WTC11 (cell line): ENCODE data around the gene ESPN. TPM values are rescaled to one million over a fixed set of nuclear protein-coding genes. Genes with fewer than 3 reads are reported as not detected.

Experiments used
- ATAC-seq: fragments of 200-7000 bp; cut with Tn5 transposase; 2 replicates; pipeline ENCODE4 v1.10.0; 2021; ENCODE audit warnings: mild to moderate bottlenecking, moderate library complexity
- CTCF ChIA-PET: fragments of 300-600 bp; sonication (Branson Sonifier 250); formaldehyde crosslinking; loops from one replicate; lab custom pipeline; 2021; ENCODE audit warnings: antibody characterized with exemption; lab: Charles Lee
- POLR2A ChIA-PET: fragments of 350-600 bp; sonication (Branson Sonifier 250); formaldehyde crosslinking; loops from one replicate; lab custom pipeline; 2021; ENCODE audit warnings: antibody characterized with exemption; lab: Charles Lee
- DNase-seq: peaks from one replicate; pipeline ENCODE4 v3.0.0; 2021; ENCODE audit warnings: low spot score
- H3K27ac Mint-ChIP-seq: 2 replicates; pipeline ENCODE4 v1.8.0; 2021; ENCODE audit warnings: mixed read lengths
- H3K27me3 Mint-ChIP-seq: 2 replicates; pipeline ENCODE4 v1.8.0; 2021; ENCODE audit warnings: low read depth, mild to moderate bottlenecking, moderate library complexity, mixed read lengths
- H3K36me3 Mint-ChIP-seq: 2 replicates; pipeline ENCODE4 v1.8.0; 2021; ENCODE audit warnings: mixed read lengths
- H3K4me1 Mint-ChIP-seq: 2 replicates; pipeline ENCODE4 v1.8.0; 2022; ENCODE audit warnings: mixed read lengths
- H3K4me3 Mint-ChIP-seq: 2 replicates; pipeline ENCODE4 v1.8.0; 2021; ENCODE audit warnings: mild to moderate bottlenecking, moderate library complexity, mixed read lengths
- H3K9me3 Mint-ChIP-seq: 2 replicates; pipeline ENCODE4 v1.8.0; 2021; ENCODE audit warnings: mixed read lengths
- EMX1 ChIP-seq: fragments of 250-450 bp; sonication (Bioruptor Pico); IDR thresholded peaks from 2 replicates; pipeline ENCODE4 v1.8.0; 2021; ENCODE audit warnings: mild to moderate bottlenecking
- ESRRA ChIP-seq: sonication (generic); formaldehyde crosslinking; IDR thresholded peaks from 2 replicates; pipeline ENCODE4 v1.8.1; 2022; ENCODE audit warnings: mild to moderate bottlenecking, missing genetic modification reagents, borderline replicate concordance
- FOXK1 ChIP-seq: sonication (generic); formaldehyde crosslinking; IDR thresholded peaks from 2 replicates; pipeline ENCODE4 v1.8.0; 2022; ENCODE audit warnings: mild to moderate bottlenecking, moderate library complexity, missing genetic modification reagents
- JUN ChIP-seq: sonication (generic); formaldehyde crosslinking; IDR thresholded peaks from 2 replicates; pipeline ENCODE4 v1.8.0; 2023; ENCODE audit warnings: mild to moderate bottlenecking, missing genetic modification reagents
- MYBL2 ChIP-seq: sonication (generic); formaldehyde crosslinking; IDR thresholded peaks from 2 replicates; pipeline ENCODE4 v1.8.1; 2023; ENCODE audit warnings: mild to moderate bottlenecking, moderate library complexity, missing genetic modification reagents
- NFE2L1 ChIP-seq: sonication (generic); formaldehyde crosslinking; IDR thresholded peaks from 2 replicates; pipeline ENCODE4 v1.8.1; 2023; ENCODE audit warnings: missing genetic modification reagents
- PRRX2 ChIP-seq: fragments of 250-450 bp; sonication (Bioruptor Pico); IDR thresholded peaks from 2 replicates; pipeline ENCODE4 v1.8.0; 2021; ENCODE audit warnings: mild to moderate bottlenecking
- TCF7 ChIP-seq: sonication (generic); formaldehyde crosslinking; IDR thresholded peaks from 2 replicates; pipeline ENCODE4 v1.8.0; 2022; ENCODE audit warnings: mild to moderate bottlenecking, low read depth, missing genetic modification reagents, moderate library complexity
- total RNA-seq: library from RNA; stranded (reverse); gene quantifications from 3 replicates; pipeline ENCODE4 v1.2.3, GENCODE V29; 2021
- TF ChIP-seq, protein P1 (sequence below): sonication (generic); formaldehyde crosslinking; conservative IDR thresholded peaks from 2 replicates; pipeline ENCODE4 v1.8.1; 2022; ENCODE audit warnings: mild to moderate bottlenecking, missing genetic modification reagents
- TF ChIP-seq, protein P2 (sequence below): sonication (generic); formaldehyde crosslinking; IDR thresholded peaks from 2 replicates; pipeline ENCODE4 v1.8.1; 2022; ENCODE audit warnings: low read depth, missing genetic modification reagents, borderline replicate concordance
- TF ChIP-seq, protein P3 (sequence below): fragments of 250-450 bp; sonication (Bioruptor Pico); IDR thresholded peaks from 2 replicates; pipeline ENCODE4 v1.9.0; 2021; ENCODE audit warnings: mild to moderate bottlenecking
- TF ChIP-seq, protein P4 (sequence below): sonication (generic); formaldehyde crosslinking; IDR thresholded peaks from 2 replicates; pipeline ENCODE4 v1.8.0; 2022; ENCODE audit warnings: mild to moderate bottlenecking, missing genetic modification reagents
- TF ChIP-seq, protein P5 (sequence below): sonication (generic); formaldehyde crosslinking; IDR thresholded peaks from 2 replicates; pipeline ENCODE4 v1.8.0; 2022; ENCODE audit warnings: mild to moderate bottlenecking, missing genetic modification reagents
- TF ChIP-seq, protein P6 (sequence below): sonication (generic); formaldehyde crosslinking; IDR thresholded peaks from 2 replicates; pipeline ENCODE4 v1.8.0; 2022; ENCODE audit warnings: missing genetic modification reagents
- TF ChIP-seq, protein P7 (sequence below): sonication (generic); formaldehyde crosslinking; conservative IDR thresholded peaks from 2 replicates; pipeline ENCODE4 v1.8.1; 2023; ENCODE audit warnings: mild to moderate bottlenecking, low read depth, missing genetic modification reagents, moderate library complexity
- TF ChIP-seq, protein P8 (sequence below): sonication (generic); formaldehyde crosslinking; IDR thresholded peaks from 2 replicates; pipeline ENCODE4 v1.8.1; 2023; ENCODE audit warnings: mild to moderate bottlenecking, missing genetic modification reagents, borderline replicate concordance
- TF ChIP-seq, protein P9 (sequence below): fragments of 250-450 bp; sonication (Bioruptor Pico); IDR thresholded peaks from 2 replicates; pipeline ENCODE4 v1.8.0; 2021; ENCODE audit warnings: mild to moderate bottlenecking

The ESPN gene
- total RNA-seq, 1 experiment from 2014 or later = 46.1 TPM

DNA sequence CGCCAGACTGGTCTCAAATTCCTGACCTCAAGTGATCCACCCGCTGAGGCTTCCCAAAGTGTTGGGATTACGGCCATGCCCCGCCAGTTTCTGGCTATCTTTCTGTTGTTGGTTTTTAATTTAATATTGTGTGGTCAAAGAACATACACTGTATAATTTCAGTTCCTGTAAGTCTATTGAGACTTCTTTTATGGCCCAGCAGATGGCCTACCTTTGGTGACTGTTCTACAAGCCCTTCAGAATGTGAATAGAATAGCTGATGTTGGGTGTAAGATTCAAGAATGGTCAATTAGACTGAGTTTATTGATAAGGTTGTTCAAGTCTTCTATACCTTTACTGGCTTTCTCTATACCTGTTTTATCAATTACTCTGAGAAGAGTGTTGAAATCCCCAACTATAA lies 15.5 kb upstream of the ESPN start:
- Mint-ChIP-seq H3K36me3 (no peaks in the 10 kb centered on the region), H3K27me3 (peaks cover 45% of the 10 kb centered on the region)
- CTCF ChIA-PET = interaction anchor here (0.6 to 2.3 kb wide), 5 partner anchors 10 to 1235 kb away, joined by 3 to 11 read pairs (median 3); partner anchors contain the start of gene HES2
- no peak for TF ChIP-seq NFE2L1 (CRISPR knock-in tag)
- TF ChIP-seq, protein P1, sequence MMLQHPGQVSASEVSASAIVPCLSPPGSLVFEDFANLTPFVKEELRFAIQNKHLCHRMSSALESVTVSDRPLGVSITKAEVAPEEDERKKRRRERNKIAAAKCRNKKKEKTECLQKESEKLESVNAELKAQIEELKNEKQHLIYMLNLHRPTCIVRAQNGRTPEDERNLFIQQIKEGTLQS (CRISPR knock-in tag) = no peak
- TF ChIP-seq, protein P2, sequence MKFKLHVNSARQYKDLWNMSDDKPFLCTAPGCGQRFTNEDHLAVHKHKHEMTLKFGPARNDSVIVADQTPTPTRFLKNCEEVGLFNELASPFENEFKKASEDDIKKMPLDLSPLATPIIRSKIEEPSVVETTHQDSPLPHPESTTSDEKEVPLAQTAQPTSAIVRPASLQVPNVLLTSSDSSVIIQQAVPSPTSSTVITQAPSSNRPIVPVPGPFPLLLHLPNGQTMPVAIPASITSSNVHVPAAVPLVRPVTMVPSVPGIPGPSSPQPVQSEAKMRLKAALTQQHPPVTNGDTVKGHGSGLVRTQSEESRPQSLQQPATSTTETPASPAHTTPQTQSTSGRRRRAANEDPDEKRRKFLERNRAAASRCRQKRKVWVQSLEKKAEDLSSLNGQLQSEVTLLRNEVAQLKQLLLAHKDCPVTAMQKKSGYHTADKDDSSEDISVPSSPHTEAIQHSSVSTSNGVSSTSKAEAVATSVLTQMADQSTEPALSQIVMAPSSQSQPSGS = no peak
- no peak for TF ChIP-seq TCF7 (CRISPR knock-in tag)
- no peak for TF ChIP-seq FOXK1 (CRISPR knock-in tag)
- TF ChIP-seq, protein P3, sequence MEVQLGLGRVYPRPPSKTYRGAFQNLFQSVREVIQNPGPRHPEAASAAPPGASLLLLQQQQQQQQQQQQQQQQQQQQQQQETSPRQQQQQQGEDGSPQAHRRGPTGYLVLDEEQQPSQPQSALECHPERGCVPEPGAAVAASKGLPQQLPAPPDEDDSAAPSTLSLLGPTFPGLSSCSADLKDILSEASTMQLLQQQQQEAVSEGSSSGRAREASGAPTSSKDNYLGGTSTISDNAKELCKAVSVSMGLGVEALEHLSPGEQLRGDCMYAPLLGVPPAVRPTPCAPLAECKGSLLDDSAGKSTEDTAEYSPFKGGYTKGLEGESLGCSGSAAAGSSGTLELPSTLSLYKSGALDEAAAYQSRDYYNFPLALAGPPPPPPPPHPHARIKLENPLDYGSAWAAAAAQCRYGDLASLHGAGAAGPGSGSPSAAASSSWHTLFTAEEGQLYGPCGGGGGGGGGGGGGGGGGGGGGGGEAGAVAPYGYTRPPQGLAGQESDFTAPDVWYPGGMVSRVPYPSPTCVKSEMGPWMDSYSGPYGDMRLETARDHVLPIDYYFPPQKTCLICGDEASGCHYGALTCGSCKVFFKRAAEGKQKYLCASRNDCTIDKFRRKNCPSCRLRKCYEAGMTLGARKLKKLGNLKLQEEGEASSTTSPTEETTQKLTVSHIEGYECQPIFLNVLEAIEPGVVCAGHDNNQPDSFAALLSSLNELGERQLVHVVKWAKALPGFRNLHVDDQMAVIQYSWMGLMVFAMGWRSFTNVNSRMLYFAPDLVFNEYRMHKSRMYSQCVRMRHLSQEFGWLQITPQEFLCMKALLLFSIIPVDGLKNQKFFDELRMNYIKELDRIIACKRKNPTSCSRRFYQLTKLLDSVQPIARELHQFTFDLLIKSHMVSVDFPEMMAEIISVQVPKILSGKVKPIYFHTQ = no peak
- TF ChIP-seq JUN (CRISPR knock-in tag) = no peak
- TF ChIP-seq, protein P4, sequence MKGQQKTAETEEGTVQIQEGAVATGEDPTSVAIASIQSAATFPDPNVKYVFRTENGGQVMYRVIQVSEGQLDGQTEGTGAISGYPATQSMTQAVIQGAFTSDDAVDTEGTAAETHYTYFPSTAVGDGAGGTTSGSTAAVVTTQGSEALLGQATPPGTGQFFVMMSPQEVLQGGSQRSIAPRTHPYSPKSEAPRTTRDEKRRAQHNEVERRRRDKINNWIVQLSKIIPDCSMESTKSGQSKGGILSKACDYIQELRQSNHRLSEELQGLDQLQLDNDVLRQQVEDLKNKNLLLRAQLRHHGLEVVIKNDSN (CRISPR knock-in tag) = no peak
- TF ChIP-seq ESRRA (CRISPR knock-in tag) = no peak
- no peak for TF ChIP-seq PRRX2 (CRISPR knock-in tag)
- TF ChIP-seq, protein P5, sequence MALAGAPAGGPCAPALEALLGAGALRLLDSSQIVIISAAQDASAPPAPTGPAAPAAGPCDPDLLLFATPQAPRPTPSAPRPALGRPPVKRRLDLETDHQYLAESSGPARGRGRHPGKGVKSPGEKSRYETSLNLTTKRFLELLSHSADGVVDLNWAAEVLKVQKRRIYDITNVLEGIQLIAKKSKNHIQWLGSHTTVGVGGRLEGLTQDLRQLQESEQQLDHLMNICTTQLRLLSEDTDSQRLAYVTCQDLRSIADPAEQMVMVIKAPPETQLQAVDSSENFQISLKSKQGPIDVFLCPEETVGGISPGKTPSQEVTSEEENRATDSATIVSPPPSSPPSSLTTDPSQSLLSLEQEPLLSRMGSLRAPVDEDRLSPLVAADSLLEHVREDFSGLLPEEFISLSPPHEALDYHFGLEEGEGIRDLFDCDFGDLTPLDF (CRISPR knock-in tag) = no peak
- TF ChIP-seq MYBL2 (CRISPR knock-in tag) = no peak
- TF ChIP-seq, protein P6, sequence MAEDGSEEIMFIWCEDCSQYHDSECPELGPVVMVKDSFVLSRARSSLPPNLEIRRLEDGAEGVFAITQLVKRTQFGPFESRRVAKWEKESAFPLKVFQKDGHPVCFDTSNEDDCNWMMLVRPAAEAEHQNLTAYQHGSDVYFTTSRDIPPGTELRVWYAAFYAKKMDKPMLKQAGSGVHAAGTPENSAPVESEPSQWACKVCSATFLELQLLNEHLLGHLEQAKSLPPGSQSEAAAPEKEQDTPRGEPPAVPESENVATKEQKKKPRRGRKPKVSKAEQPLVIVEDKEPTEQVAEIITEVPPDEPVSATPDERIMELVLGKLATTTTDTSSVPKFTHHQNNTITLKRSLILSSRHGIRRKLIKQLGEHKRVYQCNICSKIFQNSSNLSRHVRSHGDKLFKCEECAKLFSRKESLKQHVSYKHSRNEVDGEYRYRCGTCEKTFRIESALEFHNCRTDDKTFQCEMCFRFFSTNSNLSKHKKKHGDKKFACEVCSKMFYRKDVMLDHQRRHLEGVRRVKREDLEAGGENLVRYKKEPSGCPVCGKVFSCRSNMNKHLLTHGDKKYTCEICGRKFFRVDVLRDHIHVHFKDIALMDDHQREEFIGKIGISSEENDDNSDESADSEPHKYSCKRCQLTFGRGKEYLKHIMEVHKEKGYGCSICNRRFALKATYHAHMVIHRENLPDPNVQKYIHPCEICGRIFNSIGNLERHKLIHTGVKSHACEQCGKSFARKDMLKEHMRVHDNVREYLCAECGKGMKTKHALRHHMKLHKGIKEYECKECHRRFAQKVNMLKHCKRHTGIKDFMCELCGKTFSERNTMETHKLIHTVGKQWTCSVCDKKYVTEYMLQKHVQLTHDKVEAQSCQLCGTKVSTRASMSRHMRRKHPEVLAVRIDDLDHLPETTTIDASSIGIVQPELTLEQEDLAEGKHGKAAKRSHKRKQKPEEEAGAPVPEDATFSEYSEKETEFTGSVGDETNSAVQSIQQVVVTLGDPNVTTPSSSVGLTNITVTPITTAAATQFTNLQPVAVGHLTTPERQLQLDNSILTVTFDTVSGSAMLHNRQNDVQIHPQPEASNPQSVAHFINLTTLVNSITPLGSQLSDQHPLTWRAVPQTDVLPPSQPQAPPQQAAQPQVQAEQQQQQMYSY = no peak
- TF ChIP-seq, protein P7, sequence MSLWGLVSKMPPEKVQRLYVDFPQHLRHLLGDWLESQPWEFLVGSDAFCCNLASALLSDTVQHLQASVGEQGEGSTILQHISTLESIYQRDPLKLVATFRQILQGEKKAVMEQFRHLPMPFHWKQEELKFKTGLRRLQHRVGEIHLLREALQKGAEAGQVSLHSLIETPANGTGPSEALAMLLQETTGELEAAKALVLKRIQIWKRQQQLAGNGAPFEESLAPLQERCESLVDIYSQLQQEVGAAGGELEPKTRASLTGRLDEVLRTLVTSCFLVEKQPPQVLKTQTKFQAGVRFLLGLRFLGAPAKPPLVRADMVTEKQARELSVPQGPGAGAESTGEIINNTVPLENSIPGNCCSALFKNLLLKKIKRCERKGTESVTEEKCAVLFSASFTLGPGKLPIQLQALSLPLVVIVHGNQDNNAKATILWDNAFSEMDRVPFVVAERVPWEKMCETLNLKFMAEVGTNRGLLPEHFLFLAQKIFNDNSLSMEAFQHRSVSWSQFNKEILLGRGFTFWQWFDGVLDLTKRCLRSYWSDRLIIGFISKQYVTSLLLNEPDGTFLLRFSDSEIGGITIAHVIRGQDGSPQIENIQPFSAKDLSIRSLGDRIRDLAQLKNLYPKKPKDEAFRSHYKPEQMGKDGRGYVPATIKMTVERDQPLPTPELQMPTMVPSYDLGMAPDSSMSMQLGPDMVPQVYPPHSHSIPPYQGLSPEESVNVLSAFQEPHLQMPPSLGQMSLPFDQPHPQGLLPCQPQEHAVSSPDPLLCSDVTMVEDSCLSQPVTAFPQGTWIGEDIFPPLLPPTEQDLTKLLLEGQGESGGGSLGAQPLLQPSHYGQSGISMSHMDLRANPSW = no peak
- no peak for TF ChIP-seq EMX1 (CRISPR knock-in tag)
- TF ChIP-seq, protein P8, sequence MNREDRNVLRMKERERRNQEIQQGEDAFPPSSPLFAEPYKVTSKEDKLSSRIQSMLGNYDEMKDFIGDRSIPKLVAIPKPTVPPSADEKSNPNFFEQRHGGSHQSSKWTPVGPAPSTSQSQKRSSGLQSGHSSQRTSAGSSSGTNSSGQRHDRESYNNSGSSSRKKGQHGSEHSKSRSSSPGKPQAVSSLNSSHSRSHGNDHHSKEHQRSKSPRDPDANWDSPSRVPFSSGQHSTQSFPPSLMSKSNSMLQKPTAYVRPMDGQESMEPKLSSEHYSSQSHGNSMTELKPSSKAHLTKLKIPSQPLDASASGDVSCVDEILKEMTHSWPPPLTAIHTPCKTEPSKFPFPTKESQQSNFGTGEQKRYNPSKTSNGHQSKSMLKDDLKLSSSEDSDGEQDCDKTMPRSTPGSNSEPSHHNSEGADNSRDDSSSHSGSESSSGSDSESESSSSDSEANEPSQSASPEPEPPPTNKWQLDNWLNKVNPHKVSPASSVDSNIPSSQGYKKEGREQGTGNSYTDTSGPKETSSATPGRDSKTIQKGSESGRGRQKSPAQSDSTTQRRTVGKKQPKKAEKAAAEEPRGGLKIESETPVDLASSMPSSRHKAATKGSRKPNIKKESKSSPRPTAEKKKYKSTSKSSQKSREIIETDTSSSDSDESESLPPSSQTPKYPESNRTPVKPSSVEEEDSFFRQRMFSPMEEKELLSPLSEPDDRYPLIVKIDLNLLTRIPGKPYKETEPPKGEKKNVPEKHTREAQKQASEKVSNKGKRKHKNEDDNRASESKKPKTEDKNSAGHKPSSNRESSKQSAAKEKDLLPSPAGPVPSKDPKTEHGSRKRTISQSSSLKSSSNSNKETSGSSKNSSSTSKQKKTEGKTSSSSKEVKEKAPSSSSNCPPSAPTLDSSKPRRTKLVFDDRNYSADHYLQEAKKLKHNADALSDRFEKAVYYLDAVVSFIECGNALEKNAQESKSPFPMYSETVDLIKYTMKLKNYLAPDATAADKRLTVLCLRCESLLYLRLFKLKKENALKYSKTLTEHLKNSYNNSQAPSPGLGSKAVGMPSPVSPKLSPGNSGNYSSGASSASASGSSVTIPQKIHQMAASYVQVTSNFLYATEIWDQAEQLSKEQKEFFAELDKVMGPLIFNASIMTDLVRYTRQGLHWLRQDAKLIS (CRISPR knock-in tag) = no peak
- TF ChIP-seq, protein P9, sequence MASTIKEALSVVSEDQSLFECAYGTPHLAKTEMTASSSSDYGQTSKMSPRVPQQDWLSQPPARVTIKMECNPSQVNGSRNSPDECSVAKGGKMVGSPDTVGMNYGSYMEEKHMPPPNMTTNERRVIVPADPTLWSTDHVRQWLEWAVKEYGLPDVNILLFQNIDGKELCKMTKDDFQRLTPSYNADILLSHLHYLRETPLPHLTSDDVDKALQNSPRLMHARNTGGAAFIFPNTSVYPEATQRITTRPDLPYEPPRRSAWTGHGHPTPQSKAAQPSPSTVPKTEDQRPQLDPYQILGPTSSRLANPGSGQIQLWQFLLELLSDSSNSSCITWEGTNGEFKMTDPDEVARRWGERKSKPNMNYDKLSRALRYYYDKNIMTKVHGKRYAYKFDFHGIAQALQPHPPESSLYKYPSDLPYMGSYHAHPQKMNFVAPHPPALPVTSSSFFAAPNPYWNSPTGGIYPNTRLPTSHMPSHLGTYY = no peak

More for the DNA sequence above, 15.5 kb upstream of the ESPN start:
- Mint-ChIP-seq H3K27ac (no peak overlapping the region), H3K4me1 (no peaks in the 10 kb centered on the region), H3K4me3 (no peak overlapping the region), H3K9me3 (no peaks in the 10 kb centered on the region)
- ATAC-seq (no peak), DNase-seq (no peak)
- POLR2A ChIA-PET = no interaction called here
